ENCODE measurements around the gene IKZF2.

IKZF2 gene

DNA sequence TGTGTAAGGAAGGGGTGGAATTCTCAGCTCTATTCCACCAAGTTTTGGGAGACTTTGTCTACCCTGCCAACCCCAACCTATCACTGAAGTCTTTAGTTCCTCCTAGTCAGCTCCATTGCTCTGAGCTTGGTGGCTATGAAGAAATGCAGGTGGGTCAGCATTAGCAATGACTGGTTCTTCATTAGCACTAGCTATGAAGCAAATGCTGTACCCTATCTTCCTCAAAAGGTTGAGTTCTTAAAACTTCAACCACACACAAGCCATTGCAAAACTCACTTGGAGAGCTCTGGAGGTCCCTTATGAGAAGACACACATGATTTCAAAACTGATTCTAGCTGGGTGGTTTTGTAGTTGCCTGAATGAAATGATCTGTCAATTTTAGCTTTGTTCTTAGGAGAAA is 193.8 kb downstream of the IKZF2 start:
- Histone ChIP-seq H3K9me2 (replicated peaks; ENCODE audit: insufficient read depth, low read length) (no peaks in the 10 kb centered on the region), H3K27me3 (replicated peaks; ENCODE audit: insufficient read depth, low read length) (no peaks in the 10 kb centered on the region), H3K9me3 (replicated peaks; ENCODE audit: insufficient read depth, low read length) (no peaks in the 10 kb centered on the region), H3F3A (ENCODE audit: insufficient read depth, low read length) (no peaks in the 10 kb centered on the region), H3K4me1 (ENCODE audit: low read length) (no peaks in the 10 kb centered on the region), H3K79me2 (ENCODE audit: low read length) (no peaks in the 10 kb centered on the region), H3K27ac (ENCODE audit: low read length) (no peak overlapping the region), H2AFZ (ENCODE audit: low read length) (no peak overlapping the region), H3K9ac (ENCODE audit: low read length) (no peak overlapping the region), H3K4me3 (ENCODE audit: low read length) (no peak overlapping the region), H4K20me1 (ENCODE audit: insufficient read depth, low read length) (no peaks in the 10 kb centered on the region), H3K4me2 (ENCODE audit: low read depth, low read length) (no peak overlapping the region), H3K36me3 (replicated peaks; ENCODE audit: insufficient read depth, low read length) (no peaks in the 10 kb centered on the region)
- no peak for DNase-seq
- no peak for TF ChIP-seq EZH2phosphoT487 (IDR thresholded peaks at IDR 0.05; ENCODE audit: low read length)
- TF ChIP-seq EZH2 (optimal IDR thresholded peaks at IDR 0.05; ENCODE audit: low read depth, low read length), result no peak
- TF ChIP-seq, protein P1, sequence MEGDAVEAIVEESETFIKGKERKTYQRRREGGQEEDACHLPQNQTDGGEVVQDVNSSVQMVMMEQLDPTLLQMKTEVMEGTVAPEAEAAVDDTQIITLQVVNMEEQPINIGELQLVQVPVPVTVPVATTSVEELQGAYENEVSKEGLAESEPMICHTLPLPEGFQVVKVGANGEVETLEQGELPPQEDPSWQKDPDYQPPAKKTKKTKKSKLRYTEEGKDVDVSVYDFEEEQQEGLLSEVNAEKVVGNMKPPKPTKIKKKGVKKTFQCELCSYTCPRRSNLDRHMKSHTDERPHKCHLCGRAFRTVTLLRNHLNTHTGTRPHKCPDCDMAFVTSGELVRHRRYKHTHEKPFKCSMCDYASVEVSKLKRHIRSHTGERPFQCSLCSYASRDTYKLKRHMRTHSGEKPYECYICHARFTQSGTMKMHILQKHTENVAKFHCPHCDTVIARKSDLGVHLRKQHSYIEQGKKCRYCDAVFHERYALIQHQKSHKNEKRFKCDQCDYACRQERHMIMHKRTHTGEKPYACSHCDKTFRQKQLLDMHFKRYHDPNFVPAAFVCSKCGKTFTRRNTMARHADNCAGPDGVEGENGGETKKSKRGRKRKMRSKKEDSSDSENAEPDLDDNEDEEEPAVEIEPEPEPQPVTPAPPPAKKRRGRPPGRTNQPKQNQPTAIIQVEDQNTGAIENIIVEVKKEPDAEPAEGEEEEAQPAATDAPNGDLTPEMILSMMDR (IDR thresholded peaks at IDR 0.05; ENCODE audit: low read length), result no peak

DNA sequence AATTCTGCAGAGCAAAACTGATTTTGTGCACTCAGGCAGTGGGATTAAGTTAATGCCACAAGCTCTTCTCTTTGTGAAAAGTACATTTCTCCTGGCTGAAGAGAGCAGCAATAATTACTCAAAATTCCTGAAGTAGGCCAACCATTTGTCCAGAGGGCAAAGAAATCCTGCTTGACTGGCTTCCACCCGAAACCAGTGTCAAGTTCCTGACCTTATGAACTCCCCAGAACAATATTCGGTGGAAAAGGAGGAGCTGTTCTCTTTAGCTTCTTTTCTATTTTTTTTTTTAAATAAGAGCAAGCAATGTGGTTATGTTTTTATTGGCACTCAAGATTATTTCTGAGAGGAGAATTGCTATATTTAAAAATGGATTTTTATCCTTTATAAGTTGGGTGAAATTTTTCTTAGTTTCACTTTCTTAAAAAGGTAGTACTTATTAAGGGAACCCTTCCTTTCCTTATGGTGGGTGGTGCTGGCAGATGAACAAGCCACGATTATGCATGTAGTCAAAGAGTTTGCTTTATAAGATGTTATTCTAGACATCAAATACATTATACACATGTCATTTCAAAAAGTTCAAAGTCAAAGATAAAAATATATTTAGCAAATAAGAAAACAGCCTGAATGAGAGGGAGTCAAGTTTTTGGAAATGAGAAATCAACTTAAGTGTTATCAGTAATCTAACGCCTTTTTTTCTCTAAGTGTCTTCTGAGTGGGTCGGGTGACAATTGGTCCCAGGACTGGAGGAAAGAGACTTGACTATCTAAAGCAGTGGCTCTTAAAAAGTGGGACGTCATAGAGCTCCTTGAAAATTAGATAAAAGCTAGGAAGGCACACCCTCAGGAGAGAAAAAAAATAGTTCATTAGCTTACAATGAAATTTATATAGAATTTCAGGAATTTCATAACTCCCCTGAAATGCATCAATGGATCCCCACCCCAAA is 194.5 kb downstream of the IKZF2 start:
- Histone ChIP-seq H3K36me3 (replicated peaks; ENCODE audit: insufficient read depth, low read length) (no peaks in the 10 kb centered on the region), H3K27ac (ENCODE audit: low read length) (no peak overlapping the region), H3K9me2 (replicated peaks; ENCODE audit: insufficient read depth, low read length) (no peaks in the 10 kb centered on the region), H2AFZ (ENCODE audit: low read length) (no peak overlapping the region), H3K9me3 (replicated peaks; ENCODE audit: insufficient read depth, low read length) (no peaks in the 10 kb centered on the region), H3K79me2 (ENCODE audit: low read length) (no peaks in the 10 kb centered on the region), H3K4me1 (ENCODE audit: low read length) (no peaks in the 10 kb centered on the region), H3K27me3 (replicated peaks; ENCODE audit: insufficient read depth, low read length) (no peaks in the 10 kb centered on the region), H3K4me2 (ENCODE audit: low read depth, low read length) (no peak overlapping the region), H3F3A (ENCODE audit: insufficient read depth, low read length) (no peaks in the 10 kb centered on the region), H3K9ac (ENCODE audit: low read length) (no peak overlapping the region), H4K20me1 (ENCODE audit: insufficient read depth, low read length) (no peaks in the 10 kb centered on the region), H3K4me3 (ENCODE audit: low read length) (no peak overlapping the region)
- TF ChIP-seq EZH2phosphoT487 (IDR thresholded peaks at IDR 0.05; ENCODE audit: low read length) (no peak), EZH2 (optimal IDR thresholded peaks at IDR 0.05; ENCODE audit: low read depth, low read length) (no peak)
- TF ChIP-seq, protein P1 (IDR thresholded peaks at IDR 0.05; ENCODE audit: low read length), result no peak
- no peak for DNase-seq

DNA sequence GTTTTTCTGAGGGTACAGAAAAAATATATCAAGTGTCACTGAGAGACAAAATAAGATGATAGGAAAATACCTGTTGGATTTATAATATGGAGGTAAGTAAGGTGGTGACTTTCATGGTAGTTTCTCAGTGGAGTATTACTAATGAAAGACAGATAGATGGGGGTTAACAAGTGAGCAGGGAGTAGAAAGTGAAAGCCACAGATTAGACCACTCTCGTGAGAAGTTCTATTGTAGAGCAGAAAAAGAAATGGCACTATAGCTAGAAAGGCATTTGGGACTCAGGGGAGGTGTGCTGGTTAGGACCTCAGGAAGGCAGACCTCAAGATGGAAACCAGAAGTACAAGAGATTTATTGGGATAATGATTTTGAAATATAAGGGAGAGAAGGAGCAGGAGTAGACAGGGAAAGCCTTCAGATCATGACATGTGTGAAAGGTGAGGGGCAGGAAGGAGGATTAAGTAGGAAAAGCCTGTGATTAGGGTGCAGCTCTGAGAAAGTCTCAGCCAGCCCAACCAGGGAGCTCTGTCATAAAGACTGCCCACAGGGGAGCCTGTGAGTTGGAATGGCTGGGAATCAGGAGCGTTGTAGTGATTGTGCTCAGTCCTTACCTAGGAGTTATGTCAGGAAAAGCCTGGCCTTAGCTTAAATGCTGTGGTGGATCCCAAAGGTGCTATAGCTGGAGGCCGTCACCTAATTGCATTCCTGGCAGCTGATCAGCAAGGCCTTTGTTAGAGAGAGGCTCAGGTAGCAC is 198.1 kb downstream of the IKZF2 start:
- Histone ChIP-seq H3K4me2 (ENCODE audit: low read depth, low read length) (no peak overlapping the region), H3K9ac (ENCODE audit: low read length) (no peak overlapping the region), H4K20me1 (ENCODE audit: insufficient read depth, low read length) (no peaks in the 10 kb centered on the region), H3K4me1 (ENCODE audit: low read length) (no peaks in the 10 kb centered on the region), H3K9me2 (replicated peaks; ENCODE audit: insufficient read depth, low read length) (no peaks in the 10 kb centered on the region), H3K36me3 (replicated peaks; ENCODE audit: insufficient read depth, low read length) (no peaks in the 10 kb centered on the region), H3F3A (ENCODE audit: insufficient read depth, low read length) (no peaks in the 10 kb centered on the region), H3K4me3 (ENCODE audit: low read length) (no peak overlapping the region), H3K79me2 (ENCODE audit: low read length) (no peaks in the 10 kb centered on the region), H3K27ac (ENCODE audit: low read length) (no peak overlapping the region), H2AFZ (ENCODE audit: low read length) (no peak overlapping the region), H3K9me3 (replicated peaks; ENCODE audit: insufficient read depth, low read length) (no peaks in the 10 kb centered on the region), H3K27me3 (replicated peaks; ENCODE audit: insufficient read depth, low read length) (no peaks in the 10 kb centered on the region)
- TF ChIP-seq, protein P1 (IDR thresholded peaks at IDR 0.05; ENCODE audit: low read length), result no peak
- TF ChIP-seq EZH2 (optimal IDR thresholded peaks at IDR 0.05; ENCODE audit: low read depth, low read length), result no peak
- TF ChIP-seq EZH2phosphoT487 (IDR thresholded peaks at IDR 0.05; ENCODE audit: low read length), result no peak
- no peak for DNase-seq

All from MM.1S (cell line).